HG03196 (cell line): ENCODE measurements around the gene TMEM51.

Experiments used
- ATAC-seq: cut with Tn5 transposase; IDR thresholded peaks from one replicate; pipeline ENCODE4 v1.9.1; 2021; ENCODE audit not compliant: unreplicated experiment

The TMEM51 gene

DNA sequence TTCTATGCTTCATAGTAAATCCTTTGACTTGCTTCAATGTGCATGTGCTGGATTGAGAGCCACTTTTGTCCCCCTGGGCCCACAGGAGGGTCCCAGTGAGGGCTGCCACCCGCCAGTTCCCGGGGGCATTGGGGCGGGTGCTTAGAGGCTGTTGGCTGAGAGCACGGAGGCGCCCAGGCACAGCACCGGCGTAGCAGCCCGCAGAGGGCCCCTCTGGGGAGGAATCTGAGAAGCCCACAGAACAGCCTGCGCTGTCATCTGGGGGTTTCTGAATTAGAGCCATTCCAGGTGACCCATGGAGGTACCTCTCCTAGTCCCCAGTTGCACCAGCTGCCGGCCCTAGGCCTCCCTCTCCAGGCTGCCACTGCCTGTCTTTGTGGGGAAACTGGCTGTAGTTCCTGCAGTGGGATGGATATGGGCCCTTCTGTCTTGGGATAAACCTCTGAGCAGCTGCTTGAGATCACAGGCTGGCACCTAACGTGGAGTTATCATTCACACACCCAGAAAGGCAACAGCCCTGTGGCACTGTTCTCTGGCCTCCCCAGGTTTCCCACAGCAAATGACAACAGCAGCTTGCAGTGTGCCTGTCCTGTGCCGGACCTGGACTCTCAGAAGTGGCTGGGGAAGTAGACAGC, 39.5 kb downstream of the TMEM51 start:
- no peak for ATAC-seq

DNA sequence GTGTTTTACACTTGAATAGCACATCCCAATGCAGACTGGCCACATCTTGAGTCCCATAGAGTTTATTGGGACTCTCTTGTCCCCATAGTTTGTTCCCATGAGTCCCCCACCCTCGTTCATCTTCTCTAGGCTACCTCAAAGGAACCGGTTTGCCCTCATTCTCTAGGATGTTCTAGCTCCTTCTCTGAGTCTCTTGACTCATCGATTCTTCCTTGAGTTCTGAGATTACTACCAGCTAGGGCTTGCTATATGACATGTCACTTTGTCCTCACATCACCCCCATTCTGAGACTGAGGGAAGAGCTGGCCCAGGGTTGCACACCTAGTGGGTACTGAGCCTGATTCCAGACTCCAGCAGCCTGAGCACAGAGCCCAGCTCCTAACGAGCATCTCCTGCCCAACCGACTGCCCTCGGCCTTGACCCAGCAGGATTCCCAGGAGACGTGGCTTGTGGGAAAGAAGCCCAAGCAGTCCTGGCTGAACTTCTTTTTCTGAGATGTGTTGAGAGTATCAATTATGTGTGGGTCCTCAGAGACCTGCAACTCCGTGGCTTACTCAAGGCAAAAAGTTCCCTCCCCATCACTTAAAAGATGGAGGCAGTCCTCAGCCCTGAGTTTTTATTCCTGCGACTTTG, 42.0 kb downstream of the TMEM51 start:
- ATAC-seq = no peak

DNA sequence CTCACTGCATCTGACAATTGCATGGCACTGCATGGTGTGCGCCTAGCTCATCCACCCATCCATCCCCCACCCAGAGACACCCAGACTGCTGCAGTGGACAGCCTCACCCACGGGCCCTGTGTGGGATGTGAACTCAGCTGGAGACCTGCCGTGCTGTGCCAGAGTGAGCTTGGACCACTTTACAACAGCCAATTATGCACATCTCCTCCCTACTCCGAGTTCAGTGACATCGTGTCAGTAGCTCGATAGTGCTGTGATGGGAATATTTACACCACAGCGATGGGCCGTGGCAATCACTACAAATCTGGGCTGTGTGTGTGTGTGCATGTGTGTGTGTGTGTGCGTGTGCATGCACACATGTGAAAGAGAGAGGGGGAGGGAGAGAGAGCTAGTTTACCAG, 42.5 kb downstream of the TMEM51 start:
- no peak for ATAC-seq

DNA sequence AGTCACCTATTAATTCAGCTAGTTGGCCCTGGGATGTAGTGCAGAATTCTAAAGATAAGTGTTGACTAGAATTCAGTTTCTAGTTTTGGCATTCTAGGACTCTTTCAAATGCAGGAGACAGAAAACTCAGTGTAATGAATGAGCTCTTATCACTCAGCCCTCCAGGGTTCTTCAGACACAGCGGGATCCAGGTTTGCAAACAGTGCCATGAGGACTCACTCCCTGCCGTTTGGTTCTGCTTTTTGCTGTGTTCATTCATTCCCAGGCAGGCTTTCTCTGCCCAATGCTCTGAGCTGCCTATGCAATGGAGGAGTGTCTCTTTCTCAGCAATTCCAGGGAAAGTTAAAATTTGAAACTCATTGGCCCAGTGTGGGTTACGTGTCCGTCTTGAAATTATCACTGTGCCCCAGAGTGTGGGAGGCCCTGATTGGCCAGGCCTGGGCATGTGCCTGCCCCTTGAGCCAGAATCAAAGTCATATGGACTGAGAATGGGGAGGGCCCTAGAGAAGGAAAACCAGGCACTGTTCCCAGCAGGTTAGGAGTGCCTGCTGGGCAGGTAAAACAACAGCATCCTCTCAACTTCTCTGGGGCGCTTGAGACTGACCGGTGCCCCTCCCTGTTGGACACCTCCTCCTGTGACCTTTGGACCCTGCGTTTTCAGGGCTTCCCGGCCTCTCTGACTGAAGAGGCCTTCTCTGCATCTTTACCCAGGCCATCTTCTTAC, 43.4 kb downstream of the TMEM51 start:
- no peak for ATAC-seq

DNA sequence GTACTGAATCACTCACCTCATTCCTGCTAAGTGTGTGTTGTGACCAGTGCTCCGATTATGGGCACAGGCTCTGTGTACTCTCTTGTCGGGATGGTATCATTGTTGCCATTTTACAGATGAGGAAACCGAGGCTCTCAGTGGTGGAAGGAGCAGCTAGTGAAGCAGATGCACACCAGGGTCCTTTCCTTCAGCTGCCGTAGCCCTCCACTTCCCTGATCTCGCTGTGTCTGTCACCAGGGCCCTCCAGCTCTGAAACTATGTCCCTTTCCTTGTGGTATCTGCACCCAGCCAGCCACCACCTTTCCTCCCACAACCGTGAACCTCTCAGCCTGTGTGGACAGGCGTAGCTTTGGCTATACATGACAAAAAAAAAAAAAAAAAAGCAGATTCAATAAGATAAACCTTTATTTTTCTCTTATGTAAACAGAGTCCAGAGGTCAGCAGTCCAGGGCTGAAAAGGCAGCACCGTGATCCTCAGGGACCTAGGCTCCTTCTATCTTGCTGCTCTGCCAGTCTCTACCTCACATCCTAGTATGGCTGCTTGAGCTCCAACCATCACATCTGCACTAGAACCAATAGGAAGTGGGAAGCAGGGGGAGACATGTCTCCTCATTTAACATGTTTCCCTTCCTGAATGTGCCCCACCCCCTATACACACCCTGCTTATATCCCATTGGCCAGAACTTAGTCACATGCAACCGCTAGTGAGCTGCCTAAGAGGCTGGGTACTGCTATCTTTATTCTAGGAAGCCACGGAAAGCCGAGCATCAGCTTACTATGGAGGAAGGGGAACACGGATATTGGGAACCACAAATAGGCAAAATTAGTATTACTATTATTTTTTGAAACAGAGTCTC, 44.3 kb downstream of the TMEM51 start:
- ATAC-seq = no peak

DNA sequence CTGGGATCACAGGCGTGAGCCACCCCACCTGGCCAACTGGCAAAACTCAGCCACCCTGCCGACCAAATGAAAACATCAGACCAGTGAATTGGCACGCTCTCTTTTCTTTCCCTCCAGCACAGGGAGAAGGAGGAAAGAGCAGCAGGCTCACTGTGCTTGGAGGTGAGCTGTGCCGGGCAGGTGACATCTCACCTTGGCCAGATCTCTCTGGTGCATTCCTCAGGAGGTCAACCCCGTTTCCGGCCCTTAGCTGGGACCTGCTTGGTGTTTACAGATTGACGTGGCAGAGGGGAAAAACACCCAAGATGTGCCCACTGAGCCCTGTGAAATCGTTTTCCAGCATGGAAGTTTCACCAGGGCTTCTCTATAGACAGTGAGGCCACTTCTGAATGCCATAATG, 45.1 kb downstream of the TMEM51 start:
- ATAC-seq = no peak

DNA sequence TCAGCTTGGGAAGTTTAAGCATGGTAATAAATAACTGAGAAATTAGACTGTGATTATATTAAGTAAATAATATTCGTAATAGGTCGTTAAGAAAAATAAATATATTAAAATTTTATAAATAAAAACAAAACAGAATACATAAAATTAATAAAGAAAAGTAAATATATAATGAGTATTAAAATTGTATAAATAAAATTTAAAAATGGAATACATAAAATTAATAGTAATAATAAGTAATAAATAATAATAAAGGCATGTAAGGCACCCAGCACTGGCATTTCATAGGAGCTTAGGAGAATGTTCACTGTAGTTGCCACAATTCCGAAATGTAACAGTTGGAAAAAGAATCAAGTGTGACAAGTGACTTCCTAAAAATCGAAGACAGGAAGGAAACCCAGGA, 47.7 kb downstream of the TMEM51 start:
- no peak for ATAC-seq

DNA sequence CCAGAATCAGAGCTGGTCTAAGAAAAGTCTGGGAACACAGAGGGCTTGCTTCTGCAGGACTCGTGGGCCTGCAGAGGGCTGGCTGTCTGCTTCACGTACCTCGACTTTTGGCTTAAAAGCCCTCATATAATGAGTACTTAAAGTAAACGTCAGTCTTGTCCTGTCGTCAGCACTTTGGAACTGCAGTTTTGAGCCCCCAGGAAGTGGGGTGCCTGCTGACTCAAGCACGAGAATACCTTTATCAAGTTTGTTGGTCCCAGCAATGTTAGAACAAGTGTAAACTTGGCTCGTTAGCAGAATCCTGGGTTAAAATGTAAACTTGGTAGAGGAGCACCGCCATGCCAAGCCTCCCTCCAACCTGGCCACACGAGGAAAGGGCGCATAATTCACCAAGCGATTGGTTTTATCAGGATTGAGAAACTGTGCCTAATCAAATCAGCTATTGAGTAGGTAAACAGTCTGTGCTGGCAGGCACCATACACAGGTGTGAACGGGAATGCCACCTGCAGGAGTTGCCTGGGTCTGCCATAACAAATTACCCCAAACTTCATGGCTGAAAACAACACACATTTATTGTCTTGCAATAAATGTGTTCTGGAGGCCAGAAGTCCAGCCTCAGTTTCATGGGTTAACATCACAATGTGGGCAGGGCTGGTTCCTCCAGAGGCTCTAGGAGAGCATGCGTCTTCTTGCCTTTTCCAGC, 48.5 kb downstream of the TMEM51 start:
- no peak for ATAC-seq

DNA sequence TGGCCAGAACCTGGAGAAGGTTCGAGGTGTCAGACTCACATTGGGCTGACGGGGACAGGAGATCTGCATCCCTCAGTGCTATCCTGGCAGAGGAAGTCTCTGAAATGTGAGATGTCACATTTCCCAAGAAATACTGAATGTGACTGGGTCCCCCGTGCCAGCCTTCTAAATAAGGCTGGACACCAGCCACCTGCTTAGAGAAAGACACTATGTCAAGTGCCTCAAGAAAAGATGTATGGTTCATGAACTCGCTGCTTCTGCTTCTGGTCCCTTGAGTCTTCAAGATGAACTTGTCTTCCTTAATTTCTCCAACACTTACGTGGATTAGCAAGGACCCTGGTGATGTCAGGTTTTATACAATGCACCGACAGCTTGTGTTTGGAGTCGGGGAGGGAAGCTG, 51.4 kb downstream of the TMEM51 start:
- no peak for ATAC-seq

DNA sequence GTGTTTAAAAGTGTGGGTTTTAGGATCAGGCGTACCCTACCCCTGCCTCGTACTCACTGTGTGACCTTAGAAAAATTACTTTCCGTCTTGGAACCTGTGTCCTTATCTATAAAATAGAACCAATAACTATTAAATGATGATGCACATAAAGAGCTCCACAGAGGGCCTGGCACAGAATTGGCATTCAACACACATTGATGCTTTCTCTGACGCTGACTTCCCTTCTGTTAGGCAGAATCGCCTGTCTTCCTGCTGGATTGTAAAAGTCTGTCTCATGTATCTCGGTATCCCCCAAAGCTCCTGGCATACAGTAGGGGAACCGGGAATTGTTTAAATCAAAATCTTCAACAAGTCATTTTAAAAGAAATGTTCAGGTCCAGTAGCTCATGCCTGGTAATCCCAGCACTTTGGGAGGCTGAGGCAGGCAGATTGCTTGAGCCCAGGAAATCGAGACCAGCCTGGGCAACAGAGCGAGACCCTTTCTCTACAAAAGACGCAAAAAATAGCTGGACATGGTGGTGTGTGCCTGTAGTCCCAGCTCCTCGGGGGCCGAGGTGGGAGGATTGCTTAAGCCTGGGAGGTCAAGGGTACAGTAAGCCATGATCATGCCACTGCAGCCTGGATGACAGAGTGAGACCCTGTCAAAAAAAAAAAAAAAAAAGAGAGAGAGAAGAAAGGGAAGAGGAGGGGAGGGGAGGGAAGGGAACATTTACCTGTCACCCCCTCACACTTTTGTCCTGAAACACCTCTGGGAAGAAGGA, 52.2 kb downstream of the TMEM51 start:
- ATAC-seq = no peak

DNA sequence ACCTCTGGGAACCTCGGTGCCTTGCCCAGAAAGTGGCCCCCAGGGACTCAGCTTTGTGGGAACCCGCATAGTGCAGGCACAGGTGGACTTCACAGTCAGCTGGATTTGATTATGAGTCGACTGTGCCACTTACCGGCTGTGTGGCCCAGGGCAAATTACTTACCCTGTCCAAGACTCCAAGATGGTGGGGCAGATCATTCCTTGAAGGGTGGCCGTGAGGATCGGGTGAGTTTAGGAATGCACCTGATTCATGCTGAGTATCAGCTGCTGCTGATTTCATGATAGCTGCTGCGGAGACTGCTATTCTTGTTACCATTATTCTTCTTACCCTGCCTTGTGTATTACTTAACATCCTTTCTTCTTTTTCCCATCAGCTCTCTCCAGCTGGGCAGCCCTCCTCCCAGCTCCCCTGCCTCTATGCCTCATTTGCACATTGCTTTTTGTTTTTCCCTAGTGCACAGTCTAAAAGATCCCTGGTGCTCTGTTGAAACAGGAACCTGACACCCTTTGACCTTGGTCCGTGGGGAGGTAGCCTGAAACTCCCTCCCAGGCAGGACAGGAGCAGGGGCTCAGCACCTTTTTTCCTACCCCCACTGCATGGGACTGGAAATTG, 53.0 kb downstream of the TMEM51 start:
- no peak for ATAC-seq

DNA sequence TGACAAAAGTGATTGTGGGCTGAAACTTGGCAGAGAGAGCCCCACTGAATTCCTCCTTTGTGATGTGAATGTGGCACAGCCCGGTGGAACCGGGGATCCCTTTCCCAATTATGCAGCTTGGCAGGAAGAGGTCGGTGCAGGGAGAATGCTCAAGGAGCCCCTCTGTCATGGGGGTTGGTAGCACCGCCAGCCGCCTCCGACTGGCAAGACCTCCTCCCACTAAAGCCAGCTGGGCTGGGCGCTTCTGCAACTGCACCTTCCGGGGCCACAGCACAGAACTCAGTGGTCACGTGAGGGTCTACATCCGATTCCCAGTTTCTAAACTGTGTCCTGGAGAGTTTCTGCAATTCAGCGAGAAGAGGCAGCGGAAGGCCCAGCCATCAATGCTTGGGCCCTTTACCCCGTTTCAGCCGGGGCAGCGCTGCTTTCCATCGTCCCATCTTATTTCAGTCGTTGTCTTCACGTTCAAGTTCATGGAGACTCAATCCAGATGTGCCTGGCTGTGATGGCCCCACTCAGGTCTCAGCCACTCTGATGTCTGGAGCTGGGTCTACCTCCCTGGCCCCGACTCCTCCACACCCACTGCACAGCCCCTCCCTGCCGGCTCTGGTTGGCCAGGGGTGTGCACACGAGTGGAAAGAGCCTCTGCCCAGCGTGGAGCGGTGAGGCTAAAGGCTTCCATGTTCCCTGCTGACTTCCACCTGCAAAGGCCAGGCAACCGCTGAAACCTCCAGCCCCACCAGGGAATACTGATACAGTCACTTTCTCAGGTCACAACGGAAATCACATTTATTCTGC, 53.7 kb downstream of the TMEM51 start:
- ATAC-seq = no peak

DNA sequence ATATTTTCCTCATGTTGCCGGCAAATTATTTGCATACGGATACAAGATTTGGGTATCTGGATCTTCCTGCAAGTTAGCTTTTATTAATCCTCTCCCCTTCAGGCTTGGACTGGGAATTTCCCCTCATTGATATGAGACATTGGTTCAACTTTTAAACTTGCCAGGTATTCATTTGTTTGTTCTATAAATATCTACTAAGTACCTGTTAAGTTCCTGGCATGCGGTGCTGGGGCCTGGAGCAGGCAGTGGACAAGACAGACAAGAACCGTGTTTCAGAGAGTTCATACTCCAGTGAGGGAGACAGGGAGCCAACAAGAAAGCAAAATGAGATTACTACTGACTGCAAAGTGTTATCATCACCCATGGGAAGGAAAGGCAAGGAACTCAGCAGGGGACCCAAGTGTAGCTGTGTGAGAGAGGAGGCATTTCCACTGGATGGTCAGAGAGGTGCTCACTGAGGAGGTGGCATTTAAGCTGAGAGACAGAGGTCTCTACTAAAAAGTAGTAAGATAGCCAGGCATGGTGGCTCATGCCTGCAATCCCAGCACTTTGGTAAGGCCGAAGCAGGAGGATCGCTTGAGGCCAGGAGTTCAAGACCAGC, 54.4 kb downstream of the TMEM51 start:
- ATAC-seq = no peak

DNA sequence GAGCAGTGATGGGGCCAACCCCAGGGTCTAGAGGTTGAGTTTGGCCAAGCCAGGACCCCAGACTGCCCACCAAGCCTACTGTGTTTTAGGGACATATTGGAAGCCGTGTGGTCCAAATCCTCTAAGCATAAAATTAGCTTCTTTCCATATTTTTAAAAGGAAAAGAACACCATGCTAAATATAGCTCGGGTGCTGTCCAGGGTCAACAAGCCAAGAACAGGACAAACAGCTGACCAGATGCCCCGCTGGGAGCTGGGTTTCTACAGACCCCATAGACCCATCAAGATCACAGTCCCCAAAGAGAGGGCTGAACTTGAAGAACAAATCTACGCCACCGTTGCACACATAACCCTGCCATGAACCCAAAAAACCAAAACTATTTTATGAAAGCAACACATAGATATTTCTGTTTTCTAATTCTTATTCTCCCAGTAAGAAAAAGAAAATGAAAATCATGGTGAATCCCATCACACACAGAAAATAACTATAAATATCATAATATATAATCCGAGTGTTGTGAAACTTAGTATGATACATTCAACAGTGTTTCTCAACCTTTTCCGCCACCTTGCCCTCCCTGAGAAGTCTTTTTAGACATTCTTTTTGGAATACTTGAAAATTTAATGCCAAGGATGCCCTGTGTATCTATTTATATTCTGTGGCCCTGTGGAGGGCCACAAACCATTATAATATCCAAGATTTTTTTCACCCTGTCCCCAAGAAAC, 57.3 kb downstream of the TMEM51 start:
- no peak for ATAC-seq

DNA sequence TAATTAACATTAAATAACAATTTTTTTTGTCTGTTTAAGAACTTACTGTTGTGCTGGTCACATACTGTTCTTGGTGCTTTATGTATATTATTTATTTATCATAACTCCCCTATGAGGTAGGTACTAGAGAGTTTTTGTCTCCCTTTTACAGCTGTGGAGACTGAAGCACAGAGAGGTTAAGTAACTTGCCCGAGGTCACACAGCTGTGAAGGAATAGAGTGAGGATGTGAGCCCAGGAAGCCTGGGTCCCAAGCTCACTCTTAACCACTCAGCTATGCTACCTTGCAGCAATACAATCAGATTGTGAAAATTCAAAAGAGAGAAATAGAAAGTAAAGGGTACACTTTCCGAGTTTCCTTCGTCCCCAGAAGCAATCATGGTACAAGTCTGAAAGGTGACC, 57.9 kb downstream of the TMEM51 start:
- ATAC-seq = no peak

DNA sequence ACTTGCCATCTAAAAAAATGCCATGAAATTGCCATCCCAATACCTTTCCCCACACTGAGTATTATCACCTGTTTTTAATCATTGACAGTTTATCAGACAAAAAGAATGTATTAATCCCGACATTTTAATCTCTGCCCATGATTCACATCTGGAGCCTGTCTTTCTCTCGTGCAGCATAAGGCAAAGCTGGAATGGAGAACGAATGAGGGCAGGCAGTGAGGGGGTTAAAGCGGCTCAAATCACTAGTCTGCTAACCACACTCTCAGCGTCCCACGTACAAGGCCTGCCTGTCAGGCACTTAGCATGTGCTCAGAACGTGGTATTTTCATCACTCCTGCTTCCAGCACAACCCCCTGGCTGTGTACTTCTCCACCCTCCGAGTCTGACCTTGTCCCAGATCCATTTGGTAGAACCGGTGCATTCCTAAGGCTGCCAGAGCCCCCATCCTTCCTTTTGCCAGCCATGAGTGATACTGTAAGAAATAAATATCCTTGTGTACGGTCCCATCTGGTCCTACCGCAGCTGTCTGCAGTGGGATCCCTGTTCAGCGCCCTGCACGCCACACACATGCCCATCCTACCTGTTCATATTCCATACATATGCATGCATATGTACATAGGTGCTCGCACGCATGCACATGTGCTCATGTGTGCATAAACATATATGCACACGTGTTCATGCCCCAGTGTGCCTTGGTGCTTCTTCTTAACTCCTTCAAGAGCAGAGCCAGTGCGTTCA, 58.8 kb downstream of the TMEM51 start:
- ATAC-seq = no peak

DNA sequence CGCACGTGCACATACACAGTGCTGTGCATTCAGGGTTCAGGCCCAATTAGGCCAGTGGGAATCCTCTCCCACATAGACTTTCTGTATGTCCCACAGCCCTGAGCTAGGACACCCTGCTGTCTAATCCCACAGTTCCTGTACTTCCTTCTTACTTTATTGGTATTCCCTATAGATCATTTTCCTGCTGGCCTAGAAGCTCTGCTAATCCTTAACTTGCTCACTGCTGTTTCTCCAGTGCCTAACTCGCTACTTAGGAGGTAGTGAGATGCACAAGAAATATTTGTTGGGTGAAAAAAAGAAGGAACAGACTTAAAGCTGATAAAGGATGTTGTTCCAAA, 59.4 kb downstream of the TMEM51 start:
- ATAC-seq = no peak
